ENCODE data around the gene TSPOAP1.

DNA sequence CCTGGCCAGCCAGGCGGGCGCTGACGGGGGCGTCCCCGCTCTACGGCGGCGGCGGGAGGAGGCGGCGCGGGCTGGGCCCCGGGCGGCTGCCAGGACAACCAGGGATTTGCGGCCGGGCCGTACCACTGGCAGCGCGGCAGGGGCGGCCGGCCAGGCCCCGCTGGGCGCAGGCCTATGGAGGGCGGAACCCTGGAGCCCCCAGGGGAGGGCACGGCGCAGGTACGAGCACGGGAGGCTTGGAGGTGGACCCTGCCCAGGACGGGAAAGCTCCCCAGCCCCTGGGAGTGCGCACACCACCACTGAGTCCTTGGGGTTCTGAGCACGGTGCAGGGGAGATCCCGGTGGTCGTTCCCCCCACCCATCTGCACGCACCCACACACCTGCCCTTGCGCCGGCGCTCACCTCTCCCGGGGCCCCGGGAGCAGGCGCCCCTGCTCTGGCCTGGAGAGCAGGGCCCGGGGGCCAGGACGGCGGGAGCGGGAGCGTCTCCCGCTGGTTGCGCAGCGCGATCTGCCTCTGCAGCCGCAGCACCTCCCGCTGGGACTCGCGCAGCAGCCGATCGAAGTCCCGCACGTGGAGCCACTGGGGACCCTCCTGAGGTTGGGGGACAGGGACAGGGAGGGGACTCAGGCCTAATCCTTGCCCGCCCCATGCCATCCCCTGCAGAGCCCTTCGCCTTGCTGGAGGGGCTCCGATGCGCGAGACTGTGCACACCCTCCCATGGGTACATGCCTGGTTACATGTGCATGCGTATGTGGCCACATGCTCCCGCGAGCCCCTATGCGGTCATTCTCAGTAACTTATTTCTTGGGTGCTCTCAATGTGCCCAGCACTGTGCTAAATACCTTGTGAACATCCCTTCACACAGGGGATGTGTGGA, 3.9 kb downstream of the TSPOAP1 start:
- TF ChIP-seq, protein P1, sequence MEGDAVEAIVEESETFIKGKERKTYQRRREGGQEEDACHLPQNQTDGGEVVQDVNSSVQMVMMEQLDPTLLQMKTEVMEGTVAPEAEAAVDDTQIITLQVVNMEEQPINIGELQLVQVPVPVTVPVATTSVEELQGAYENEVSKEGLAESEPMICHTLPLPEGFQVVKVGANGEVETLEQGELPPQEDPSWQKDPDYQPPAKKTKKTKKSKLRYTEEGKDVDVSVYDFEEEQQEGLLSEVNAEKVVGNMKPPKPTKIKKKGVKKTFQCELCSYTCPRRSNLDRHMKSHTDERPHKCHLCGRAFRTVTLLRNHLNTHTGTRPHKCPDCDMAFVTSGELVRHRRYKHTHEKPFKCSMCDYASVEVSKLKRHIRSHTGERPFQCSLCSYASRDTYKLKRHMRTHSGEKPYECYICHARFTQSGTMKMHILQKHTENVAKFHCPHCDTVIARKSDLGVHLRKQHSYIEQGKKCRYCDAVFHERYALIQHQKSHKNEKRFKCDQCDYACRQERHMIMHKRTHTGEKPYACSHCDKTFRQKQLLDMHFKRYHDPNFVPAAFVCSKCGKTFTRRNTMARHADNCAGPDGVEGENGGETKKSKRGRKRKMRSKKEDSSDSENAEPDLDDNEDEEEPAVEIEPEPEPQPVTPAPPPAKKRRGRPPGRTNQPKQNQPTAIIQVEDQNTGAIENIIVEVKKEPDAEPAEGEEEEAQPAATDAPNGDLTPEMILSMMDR (conservative IDR thresholded peaks at IDR 0.05) = no peak; the same call in 1 of the 2 replicates
- TF ChIP-seq ZFX (IDR thresholded peaks at IDR 0.05) = peak; percentile 86; the same call in 1 of the 2 replicates
